Stimulated activated naive CD4-positive, alpha-beta T cell (primary cell): Measurements from ENCODE around the gene SEC24B.

Experiments
- DNase-seq, 6 experiments: peaks; one replicate each; lab custom pipeline; 2025; lab: John Stamatoyannopoulos, UW

The SEC24B gene

DNA sequence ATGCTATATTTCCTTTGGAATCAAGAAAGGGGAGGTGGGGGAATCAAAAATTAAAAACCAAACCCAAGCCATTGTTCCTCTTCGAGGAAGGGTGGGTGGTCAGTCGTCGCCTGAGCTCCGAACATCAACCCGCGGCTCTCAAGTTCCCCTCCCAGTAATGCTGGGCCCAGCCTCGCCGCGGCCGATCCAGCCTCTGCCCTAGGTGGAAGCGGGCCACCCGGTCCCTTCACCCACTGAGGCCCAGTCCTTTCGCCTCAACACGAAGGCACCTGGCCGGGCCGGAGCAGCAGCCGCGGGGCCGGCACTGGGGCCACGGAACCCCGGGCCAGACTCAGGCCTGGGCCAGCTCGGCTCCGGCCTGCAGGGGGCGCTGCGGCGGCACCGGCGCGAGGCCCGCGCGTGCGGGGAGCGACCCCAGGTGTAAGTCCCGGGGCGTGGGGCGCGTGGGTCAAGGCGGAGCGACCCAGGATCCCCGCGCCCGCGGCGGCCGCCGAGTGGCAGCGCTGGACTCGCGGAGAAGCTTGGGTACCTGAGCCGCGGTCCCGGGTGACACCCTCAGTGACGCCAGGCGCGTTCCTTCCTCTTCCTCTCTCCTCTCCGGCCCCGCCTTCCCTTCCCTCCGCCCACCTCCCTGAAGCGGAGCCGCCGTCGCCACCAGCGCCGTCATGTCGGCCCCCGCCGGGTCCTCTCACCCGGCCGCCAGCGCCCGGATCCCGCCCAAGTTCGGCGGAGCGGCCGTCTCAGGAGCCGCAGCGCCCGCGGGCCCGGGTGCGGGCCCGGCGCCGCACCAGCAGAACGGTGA lies at the start of gene SEC24B:
TSS of gene SEC24B (plus strand) at position 611 of the 802 bp plus-strand sequence. CDS start at position 666, 55 bp downstream.
- DNase-seq: peak; percentile 81 to 96 (median 86)

GRCh38 chr4:109383823-109384222 lies 49.8 kb upstream of the SEC24B start:
- DNase-seq: no peak

DNA sequence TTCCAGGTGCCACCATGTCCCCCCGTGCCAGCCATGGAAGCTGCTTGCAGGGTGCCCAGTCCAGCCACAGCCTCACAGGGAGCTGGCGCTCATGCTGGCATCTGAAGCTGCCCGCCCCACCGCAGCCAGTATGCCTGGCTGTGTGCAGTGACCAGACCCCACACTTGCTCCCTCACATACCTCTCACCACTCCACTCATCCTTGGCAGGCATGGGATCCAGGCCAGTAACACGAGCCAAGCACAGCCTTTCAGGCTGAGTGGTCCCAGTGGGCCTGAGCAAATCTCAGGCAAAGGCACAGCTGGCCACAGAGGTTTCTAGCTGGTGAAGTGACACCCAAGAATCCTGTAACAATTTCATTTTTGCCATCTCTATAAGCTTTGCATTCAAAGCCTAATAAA lies 48.4 kb upstream of the SEC24B start:
- no peak for DNase-seq

DNA sequence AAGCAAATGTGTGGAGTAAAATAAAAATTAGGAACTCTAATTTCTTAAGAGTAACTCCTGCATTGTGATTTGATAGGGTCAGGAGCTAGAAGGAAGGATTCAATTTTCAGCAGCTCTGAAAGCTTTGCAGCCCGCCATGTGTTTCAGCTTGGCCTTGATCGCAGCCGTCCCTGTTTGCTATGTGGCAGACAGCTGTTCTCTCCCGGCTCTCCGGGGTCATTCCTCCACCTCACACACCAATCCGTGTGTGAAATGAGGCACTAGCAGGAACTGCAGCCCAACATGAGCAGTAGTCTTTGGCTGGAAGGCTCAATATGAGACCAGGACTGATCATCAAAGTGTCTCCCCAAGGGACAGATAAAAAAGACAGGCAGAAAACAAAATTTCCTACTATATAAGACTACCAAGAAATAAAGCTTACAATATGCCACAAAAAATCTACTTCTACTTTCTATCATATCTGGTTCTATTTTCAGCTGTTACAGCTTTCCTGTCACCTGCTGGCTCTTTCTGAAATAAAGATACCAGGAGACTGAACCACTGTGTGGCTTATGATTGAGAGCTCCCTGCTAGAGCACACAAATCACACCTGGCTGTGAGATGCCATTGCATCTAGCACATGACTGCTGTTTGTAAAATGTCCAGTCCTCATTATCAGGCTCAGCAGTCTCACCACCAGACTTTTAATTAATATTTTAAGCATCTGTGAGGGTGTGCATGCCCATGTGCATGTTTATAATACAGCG lies 44.1 kb upstream of the SEC24B start:
- DNase-seq: no peak

DNA sequence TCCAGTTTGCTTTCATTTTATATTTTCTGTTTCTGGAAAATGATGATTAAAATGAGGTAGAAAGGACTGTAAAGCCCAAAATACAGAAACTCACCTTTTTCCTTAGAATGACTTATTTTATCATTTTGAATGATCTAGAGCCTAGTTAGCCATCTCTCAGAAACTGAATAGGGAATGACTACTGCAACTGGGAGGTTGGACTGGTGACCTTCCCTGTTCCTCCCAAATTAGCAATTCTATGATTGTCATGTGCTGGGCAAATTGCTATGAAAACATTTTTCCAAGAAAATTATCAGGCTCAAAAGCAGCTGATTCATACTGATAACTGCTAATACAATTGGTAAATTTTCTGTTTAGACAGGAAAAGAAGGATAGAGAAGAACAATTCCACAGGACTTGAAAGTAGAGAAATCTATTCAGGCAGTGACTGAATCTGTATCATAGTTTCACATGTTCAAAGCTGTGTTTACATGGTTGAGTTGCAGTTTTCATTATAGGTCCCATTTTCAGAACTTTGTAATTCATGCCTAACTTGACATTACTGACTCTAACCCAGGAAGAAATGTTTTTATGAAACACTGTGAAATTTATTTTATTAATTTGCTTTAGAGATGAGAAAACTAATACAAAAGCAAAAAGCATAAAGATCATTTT lies 43.4 kb upstream of the SEC24B start:
- DNase-seq: no peak

GRCh38 chr4:109395694-109396093 lies 37.9 kb upstream of the SEC24B start:
- DNase-seq: no peak

DNA sequence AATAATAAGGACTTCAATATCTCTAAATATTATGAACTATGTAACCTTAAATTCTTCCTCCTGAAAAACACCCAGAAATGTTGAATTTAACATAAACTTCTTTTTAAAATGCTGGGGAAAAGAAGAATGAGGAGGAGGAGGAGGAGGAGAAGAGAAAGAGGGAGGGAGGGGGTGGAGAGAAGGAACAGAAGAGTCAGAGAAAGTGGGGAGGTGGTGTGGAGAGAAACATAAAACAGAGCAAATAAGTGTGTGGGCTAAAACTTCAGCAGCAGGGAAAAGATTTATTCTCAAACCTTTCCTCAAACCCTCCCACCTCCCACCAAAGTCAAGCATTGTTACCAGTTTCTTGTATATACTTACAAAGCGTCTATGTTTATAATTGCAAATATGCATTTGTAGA lies 34.7 kb upstream of the SEC24B start:
- no peak for DNase-seq

- DNase-seq: peak in 4 of 6 experiments; percentile 3 to 48 (median 27)
These were observed 27.2 kb upstream of the SEC24B start for GRCh38 chr4:109406337-109406931.

DNA sequence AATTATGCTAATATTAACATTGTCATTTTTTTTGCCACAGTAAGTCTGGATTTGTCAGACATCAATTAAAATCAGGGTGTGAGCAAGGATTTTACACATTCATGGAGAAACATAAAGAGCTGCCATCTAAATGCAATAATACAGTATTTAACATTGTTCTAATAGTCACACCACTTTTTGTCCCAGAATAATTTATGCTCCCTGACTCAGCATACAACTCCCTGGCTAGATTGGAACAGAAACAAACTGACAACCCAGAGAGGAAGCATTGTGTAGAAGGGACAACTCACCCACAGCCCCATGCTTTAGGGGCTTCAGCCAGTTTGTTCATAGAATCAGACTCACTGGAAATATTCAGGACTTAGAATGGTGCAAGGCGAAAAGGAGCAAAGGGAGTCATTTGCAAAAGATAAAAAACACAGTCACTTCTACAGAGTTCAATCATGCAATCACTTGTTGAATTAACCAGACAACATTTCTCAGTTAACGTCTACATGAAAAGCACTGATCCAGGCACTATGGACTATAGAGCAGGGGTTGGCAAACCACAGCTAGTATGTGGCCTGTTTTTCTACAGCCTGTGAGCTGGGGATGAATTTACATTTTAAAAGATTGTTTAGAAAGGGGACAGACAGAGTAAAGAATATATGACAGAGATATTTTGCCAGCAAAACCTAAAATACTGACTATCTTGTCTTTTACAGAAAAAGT lies 26.4 kb upstream of the SEC24B start:
- no peak for DNase-seq

GRCh38 chr4:109408711-109409110 lies 24.9 kb upstream of the SEC24B start:
- no peak for DNase-seq

- no peak for DNase-seq
These were observed 23.4 kb upstream of the SEC24B start for GRCh38 chr4:109410226-109410625.

DNA sequence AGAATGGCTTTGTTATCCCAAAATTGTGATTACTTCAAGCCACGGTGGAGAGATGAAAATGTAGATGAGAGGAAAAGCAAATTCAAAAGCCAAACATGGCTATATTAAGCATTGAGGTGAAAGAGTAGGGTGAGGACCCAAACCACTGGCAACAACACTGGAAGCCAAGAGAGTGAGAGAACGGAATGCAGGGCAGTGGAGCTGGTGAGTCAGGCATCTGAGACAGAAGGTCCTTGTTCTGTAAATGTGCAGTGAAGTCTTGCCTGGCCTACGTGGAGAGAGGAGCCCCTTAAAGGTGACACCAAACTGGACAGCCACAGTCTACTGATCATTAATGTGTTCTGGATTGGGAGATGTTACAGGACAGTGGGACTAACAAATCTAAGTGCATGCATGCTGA lies 22.8 kb upstream of the SEC24B start:
- no peak for DNase-seq

GRCh38 chr4:109411964-109412363 lies 21.7 kb upstream of the SEC24B start:
- DNase-seq: no peak

DNA sequence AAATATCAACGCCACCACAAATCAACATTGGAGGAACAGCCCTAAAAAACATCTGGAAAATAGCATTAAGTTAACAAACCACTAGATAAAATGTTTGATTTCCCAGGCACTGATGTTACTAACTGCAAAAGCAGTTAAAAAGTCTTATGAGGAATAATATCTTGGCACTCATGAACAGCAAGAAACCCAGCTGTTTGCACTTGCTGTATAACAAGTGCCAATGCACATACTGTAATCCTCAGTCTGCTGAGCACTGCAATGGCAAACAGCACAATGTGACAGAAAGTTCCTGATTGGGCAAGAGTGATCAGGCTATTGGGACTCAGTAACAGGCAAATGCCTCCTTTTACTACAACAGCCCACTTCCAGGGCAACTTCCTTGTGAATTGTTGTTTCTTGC lies 20.8 kb upstream of the SEC24B start:
- no peak for DNase-seq

GRCh38 chr4:109414938-109415337 lies 18.7 kb upstream of the SEC24B start:
- DNase-seq: no peak

DNA sequence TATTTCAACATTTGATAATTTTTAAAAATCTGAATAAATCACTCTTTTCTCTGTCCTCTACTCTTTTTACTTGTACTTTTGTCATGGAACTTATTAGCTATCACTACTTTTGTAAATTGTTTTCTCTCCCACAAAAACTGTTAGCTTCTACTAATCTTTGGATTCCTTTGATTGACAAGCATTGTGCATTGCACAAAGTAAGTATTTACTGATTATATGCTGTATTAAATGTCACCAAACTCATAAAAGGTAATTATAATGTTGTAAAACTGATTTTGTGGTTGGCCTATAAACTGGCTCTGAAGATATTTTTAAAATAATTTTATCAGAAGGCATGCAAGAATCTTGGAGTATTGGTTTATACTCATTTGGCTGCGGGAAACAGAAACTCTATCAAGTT lies 15.0 kb upstream of the SEC24B start:
- no peak for DNase-seq

DNA sequence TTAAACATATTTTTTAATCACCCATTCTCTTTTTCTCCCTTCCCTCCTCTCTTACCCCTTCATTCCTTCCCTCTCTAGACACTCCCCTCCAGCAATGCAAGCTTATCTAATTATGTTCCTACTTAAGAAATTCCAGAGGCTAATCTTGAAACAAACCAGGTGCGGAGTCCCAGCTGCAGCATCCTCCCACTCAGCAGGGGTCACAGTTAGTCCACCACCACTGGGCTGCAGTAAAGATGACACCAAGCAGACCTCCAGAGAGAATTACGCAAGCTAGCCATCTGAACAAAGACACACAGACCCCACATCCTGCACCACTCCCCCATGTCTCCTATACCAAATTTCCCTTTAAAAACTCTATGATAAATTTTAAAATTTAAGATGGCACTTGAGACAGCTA lies 13.9 kb upstream of the SEC24B start:
- no peak for DNase-seq

DNA sequence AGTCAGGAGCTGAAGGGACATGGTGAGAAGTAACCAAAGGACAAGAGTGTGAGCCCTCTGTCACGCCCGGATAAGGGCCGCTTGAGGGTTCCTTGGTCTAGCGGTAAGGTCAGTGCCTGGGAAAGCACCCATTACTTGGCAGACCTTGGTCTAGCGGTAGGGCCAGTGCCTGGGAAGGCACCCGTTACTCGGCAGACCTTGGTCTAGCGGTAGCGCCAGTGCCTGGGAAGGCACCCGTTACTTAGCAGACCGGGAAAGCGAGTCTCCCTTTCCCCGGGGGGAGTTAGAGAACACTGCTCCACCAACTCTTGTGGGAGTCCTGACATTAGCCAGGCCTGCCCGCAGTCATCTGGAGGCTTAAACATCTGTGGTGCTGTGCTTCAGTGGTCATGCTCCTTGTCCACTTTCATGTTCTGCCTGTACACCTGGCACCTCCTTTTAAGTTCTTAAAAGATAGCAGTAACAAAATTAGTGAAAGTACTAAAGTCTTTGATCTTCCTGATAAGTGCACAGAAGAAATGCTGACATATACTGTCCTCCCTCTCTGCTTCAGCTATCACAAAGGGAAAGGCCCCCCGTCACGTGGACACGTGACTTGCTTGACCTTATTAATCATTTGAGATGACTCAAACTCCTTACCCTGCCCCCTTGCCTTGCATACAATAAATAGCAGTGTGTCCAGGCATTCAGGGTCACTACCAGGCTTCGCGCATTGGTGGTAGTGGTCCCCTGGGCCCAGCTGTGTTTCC lies 9.3 kb upstream of the SEC24B start:
- no peak for DNase-seq

DNA sequence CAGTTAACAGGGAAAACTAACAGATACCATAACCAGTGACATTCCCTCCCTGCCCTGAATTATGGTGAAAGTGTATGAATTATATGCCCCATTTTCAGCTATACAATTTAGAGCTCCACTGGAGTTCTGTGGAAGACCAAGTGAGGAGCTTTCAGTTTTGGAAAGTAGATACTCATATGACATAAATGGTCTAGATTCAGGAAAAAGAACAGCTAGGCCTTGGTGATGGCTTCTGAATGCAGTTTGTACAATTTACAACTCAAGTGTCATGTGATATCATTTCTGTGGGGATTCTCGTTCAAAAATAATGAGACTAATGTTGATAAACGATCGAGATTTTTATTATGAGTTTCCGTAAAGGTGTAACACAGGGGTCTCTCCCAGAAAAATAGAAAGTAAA lies 8.2 kb upstream of the SEC24B start:
- no peak for DNase-seq

- no peak for DNase-seq
These were observed 4.1 kb upstream of the SEC24B start for GRCh38 chr4:109429545-109429944.

- no peak for DNase-seq
These were observed 1.4 kb upstream of the SEC24B start for GRCh38 chr4:109432203-109432602.
